Suprapubic skin (tissue), 4 donors: ENCODE measurements around the gene GOLGB1. TPM values are rescaled to one million over a fixed set of nuclear protein-coding genes. Genes with fewer than 3 reads are reported as not detected.

Experiments used
- DNase-seq, 2 donors: peaks; one replicate each; pipeline ENCODE4 v3.0.0-alpha.2; 2019; ENCODE audit warnings: low spot score in 2 of 2
- H3K27ac ChIP-seq: fragments of 200-600 bp; sonication (generic); one replicate; pipeline ENCODE4 v1.5.1; 2019
- H3K27me3 ChIP-seq: fragments of 200-600 bp; sonication (generic); one replicate; pipeline ENCODE4 v1.5.1; 2019
- H3K36me3 ChIP-seq: fragments of 200-600 bp; sonication (generic); one replicate; pipeline ENCODE4 v1.5.1; 2019
- H3K4me1 ChIP-seq: fragments of 200-600 bp; sonication (generic); one replicate; pipeline ENCODE4 v1.5.1; 2019
- H3K4me3 ChIP-seq: fragments of 200-600 bp; sonication (generic); one replicate; pipeline ENCODE4 v1.5.1; 2019; ENCODE audit warnings: mild to moderate bottlenecking
- H3K9me3 ChIP-seq: fragments of 200-600 bp; sonication (generic); one replicate; pipeline ENCODE4 v1.5.1; 2019
- EP300 ChIP-seq: sonication (generic); formaldehyde crosslinking; IDR thresholded peaks from one replicate; pipeline ENCODE4 v1.6.1; 2017; ENCODE audit warnings: antibody characterized with exemption
- POLR2A ChIP-seq, 2 donors: fragments of 450-650 bp; IDR thresholded peaks; one replicate each; pipeline ENCODE4 v1.6.1; 2017; ENCODE audit warnings: antibody characterized with exemption in 2 of 2, mild to moderate bottlenecking in 2 of 2, moderate library complexity in 2 of 2
- POLR2AphosphoS5 ChIP-seq, 3 donors: sonication (generic); formaldehyde crosslinking; IDR thresholded peaks; one replicate each; pipeline ENCODE4 v1.6.1; 2017; ENCODE audit warnings: antibody characterized with exemption in 3 of 3
- WGBS: methylation state at CpG from one replicate; pipeline ENCODE4 v1.1.5; 2018; 5-methylcytosine and 5-hydroxymethylcytosine counted together
- total RNA-seq, 4 donors: library from RNA; depleted of rRNA; stranded (reverse); fragments of >200 nt; gene quantifications; one replicate each; pipeline ENCODE4 v1.1.0, GENCODE V29; 2016
- TF ChIP-seq, protein P1 (sequence below), 2 donors: fragments of 200-600 bp in 1 of 2; fragments of 450-650 bp in 1 of 2; sonication (generic) in 1 of 2; IDR thresholded peaks; one replicate each; pipeline ENCODE4 v1.5.1; 2016 to 2019; ENCODE audit warnings: antibody characterized with exemption in 2 of 2, mild to moderate bottlenecking in 1 of 2, moderate library complexity in 1 of 2

The GOLGB1 gene
- total RNA-seq, 4 donors from 2014 or later = 39.3 to 98.4 (median 53.5) TPM

DNA sequence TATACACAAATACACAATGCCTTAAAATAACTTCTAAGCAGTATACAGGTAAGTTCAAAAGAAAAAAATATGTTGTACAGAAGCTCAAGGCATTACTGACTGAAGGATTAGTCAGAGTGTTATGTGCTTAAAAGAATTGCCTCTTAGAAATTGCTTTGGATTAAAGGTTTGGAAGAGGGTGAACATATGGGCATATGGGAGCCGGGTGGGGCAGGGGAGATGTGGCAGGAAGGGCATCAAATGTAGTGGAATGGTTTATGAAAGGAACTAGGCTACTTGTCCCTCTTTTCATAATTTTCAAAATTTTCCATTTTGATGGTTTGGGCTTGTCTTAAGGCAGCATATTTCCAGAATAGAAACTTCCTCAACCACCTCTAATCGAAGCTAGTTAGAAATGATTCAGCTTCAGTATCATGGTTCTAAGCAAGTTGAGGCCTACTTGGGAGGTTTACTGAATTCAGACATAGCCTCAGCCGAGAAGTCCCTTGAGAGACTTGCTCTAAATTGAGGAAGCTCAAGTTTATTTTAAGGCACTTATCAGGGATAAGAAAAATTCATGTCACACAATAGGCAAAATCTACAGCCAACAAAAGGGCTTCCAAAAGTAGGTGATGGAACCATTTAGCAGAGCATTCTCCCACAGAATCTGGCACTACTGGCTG is 10.1 kb upstream of the GOLGB1 start:
- Histone ChIP-seq H3K27ac (no peak overlapping the region), H3K27me3 (peaks cover 3% of the 10 kb centered on the region), H3K9me3 (no peaks in the 10 kb centered on the region), H3K4me3 (no peak overlapping the region), H3K36me3 (no peaks in the 10 kb centered on the region), H3K4me1 (no peaks in the 10 kb centered on the region)
- no peak for DNase-seq
- 74% methylated on average over 3 of the region's 3 CpGs for WGBS
- no peak for TF ChIP-seq POLR2A (IDR thresholded peaks at IDR 0.05)

DNA sequence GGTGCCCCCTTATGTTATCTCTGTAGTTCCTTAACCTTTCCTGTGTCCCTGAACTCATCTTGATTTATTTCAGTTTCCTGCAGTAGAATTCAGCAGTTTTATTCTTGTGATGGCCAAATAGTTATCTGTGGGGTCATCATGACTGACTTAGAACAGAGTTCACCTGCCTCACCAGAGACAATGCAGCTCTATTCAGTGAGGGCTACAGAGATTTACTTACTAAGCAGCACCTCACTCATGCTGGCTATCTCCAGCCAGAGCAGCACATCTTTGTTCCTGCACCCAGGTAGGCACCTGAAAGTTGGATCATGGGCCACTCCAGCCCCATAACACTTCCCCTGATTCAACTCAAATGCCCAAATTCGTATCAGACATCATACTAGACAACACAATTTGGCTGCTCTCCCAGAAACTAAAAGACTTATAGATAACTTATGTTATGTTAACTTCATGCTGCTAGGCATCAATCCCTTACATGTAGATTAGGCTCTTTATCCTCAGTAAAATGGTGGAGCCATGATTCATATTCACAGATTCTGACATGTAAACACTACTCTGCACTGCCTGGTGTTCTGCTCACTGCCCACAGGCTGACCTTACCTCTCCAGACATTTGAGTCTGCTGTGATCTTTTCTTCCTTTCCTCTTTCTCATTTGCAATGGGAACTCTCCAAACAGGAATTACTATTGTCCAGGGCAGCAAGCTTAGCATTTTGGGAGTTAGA is 9.3 kb upstream of the GOLGB1 start:
- no peak for DNase-seq
- Histone ChIP-seq H3K9me3 (no peaks in the 10 kb centered on the region), H3K36me3 (no peaks in the 10 kb centered on the region), H3K27ac (no peak overlapping the region), H3K27me3 (peaks cover 3% of the 10 kb centered on the region), H3K4me1 (no peaks in the 10 kb centered on the region), H3K4me3 (no peak overlapping the region)
- TF ChIP-seq, protein P1, sequence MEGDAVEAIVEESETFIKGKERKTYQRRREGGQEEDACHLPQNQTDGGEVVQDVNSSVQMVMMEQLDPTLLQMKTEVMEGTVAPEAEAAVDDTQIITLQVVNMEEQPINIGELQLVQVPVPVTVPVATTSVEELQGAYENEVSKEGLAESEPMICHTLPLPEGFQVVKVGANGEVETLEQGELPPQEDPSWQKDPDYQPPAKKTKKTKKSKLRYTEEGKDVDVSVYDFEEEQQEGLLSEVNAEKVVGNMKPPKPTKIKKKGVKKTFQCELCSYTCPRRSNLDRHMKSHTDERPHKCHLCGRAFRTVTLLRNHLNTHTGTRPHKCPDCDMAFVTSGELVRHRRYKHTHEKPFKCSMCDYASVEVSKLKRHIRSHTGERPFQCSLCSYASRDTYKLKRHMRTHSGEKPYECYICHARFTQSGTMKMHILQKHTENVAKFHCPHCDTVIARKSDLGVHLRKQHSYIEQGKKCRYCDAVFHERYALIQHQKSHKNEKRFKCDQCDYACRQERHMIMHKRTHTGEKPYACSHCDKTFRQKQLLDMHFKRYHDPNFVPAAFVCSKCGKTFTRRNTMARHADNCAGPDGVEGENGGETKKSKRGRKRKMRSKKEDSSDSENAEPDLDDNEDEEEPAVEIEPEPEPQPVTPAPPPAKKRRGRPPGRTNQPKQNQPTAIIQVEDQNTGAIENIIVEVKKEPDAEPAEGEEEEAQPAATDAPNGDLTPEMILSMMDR (IDR thresholded peaks at IDR 0.05) = no peak
- no peak for TF ChIP-seq POLR2A (IDR thresholded peaks at IDR 0.05)
- no peak for TF ChIP-seq POLR2AphosphoS5 (IDR thresholded peaks at IDR 0.05)
- no peak for TF ChIP-seq EP300
- WGBS = 35% methylated on average over 1 of the region's 1 CpG

DNA sequence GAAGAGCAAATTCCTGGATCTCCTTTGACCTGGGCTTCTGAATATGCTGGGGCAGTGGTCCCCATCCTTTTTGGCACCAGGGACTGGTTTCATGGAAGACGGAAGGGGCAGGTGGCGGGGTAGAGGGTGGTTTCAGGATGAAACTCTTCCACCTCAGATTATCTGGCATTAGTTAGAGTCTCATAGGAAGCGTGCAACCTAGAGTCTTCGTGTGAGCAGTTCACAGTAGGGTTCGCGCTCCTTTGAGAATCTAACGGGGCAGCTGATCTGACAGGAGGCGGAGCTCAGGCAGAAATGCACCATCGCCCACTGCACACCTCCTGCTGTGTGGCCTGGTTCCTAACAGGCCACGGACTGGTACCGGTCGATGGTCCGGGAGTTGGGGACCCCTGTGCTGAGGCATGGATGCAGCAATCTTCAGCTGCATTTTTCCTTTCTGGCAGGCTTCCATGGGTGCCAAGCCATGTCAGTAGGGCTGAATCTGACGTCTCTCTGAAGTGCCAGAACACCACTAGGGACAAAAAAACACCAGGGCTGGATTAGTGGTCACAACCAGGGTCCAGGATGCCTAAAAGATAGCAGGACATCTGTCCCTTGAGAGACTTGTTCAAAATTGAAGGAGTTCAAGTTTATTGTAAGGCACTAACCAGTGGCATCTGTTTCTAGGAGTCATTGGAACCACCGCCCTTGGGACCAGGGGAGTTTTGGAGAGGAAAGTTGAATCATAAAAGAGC is 8.4 kb upstream of the GOLGB1 start:
- no peak overlapping the region for H3K27ac ChIP-seq
- no peak for DNase-seq
- peaks cover 3% of the 10 kb centered on the region for H3K27me3 ChIP-seq
- no peaks in the 10 kb centered on the region for H3K36me3 ChIP-seq
- H3K4me3 ChIP-seq = no peak overlapping the region
- WGBS = 85% methylated on average over 15 of the region's 15 CpGs
- H3K4me1 ChIP-seq = no peaks in the 10 kb centered on the region
- TF ChIP-seq POLR2A (IDR thresholded peaks at IDR 0.05) = no peak
- no peak for TF ChIP-seq EP300
- TF ChIP-seq POLR2AphosphoS5 (IDR thresholded peaks at IDR 0.05) = no peak
- TF ChIP-seq, protein P1 (IDR thresholded peaks at IDR 0.05) = no peak
- no peaks in the 10 kb centered on the region for H3K9me3 ChIP-seq

- H3K4me1 ChIP-seq = no peaks in the 10 kb centered on the region
- H3K4me3 ChIP-seq = no peak overlapping the region
- no peaks in the 10 kb centered on the region for H3K9me3 ChIP-seq
- H3K36me3 ChIP-seq = no peaks in the 10 kb centered on the region
- peaks cover 3% of the 10 kb centered on the region for H3K27me3 ChIP-seq
- no peak overlapping the region for H3K27ac ChIP-seq
- WGBS = 86% methylated on average over 4 of the region's 4 CpGs
- TF ChIP-seq EP300 (no peak), POLR2AphosphoS5 (IDR thresholded peaks at IDR 0.05) (no peak), POLR2A (IDR thresholded peaks at IDR 0.05) (no peak)
- TF ChIP-seq, protein P1 (IDR thresholded peaks at IDR 0.05) = no peak
- DNase-seq = no peak
These were observed 7.7 kb upstream of the GOLGB1 start for GRCh38 chr3:121757087-121757811.

DNA sequence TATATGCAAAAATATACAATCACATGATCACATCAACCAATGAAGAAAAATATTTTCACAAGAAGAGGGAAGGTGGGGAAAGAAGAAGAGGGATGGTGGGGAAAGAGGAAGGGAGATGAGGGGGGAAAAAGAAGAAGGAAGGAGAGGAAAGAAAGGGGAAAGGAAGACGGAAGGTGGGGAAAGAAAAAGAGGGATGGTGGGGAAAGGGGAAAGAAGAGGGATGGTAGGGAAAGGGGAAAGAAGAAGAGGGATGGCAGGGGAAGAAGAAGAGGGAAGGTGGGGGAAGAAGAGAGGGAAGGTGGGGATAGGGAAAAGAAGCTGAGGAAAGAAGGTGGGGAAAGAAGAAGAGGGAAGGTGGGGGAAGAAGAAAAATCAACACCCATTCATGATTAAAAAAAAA is 3.2 kb upstream of the GOLGB1 start:
- TF ChIP-seq POLR2A (IDR thresholded peaks at IDR 0.05) (no peak), EP300 (no peak)
- TF ChIP-seq, protein P1 (IDR thresholded peaks at IDR 0.05) = no peak
- Histone ChIP-seq H3K27me3 (peaks cover 3% of the 10 kb centered on the region), H3K9me3 (no peaks in the 10 kb centered on the region), H3K27ac (no peak overlapping the region), H3K36me3 (no peaks in the 10 kb centered on the region), H3K4me3 (no peak overlapping the region), H3K4me1 (peaks cover 17% of the 10 kb centered on the region)
- no peak for DNase-seq
- WGBS = 43% methylated on average over 1 of the region's 1 CpG
